Measurements from ENCODE around the gene RAF1. TPM values are rescaled to one million over a fixed set of nuclear protein-coding genes. Genes with fewer than 3 reads are reported as not detected.
"Not testable (repeated sequence)": the region's sequence is repeated elsewhere in the genome, so short reads cannot be mapped to it uniquely, and the experiment has no call there.

RAF1 gene
- total RNA-seq, 3 donors from 2014 or later = 97.2 to 104 (median 100) TPM

- no peaks in the 10 kb centered on the region for H3K9me3 Mint-ChIP-seq
- H3K27me3 Mint-ChIP-seq (ENCODE audit: low read depth) = no peaks in the 10 kb centered on the region
- H3K36me3 Mint-ChIP-seq (ENCODE audit: insufficient read depth) = peaks cover 15% of the 10 kb centered on the region
- DNase-seq (no peak), ATAC-seq (peak in 1 of 2 donors; percentile 48)
- no peak overlapping the region for H3K4me3 Mint-ChIP-seq
- peaks cover 37% of the 10 kb centered on the region for H3K4me1 Mint-ChIP-seq (ENCODE audit: low read depth)
Measured at GRCh38 chr3:12638105-12638504, 25.8 kb downstream of the RAF1 start.

- no peak for ATAC-seq
- peaks cover 6% of the 10 kb centered on the region for H3K36me3 Mint-ChIP-seq (ENCODE audit: insufficient read depth)
- H3K4me1 Mint-ChIP-seq (ENCODE audit: low read depth) = peaks cover 49% of the 10 kb centered on the region
- DNase-seq = no peak
- H3K4me3 Mint-ChIP-seq = no peak overlapping the region
- no peaks in the 10 kb centered on the region for H3K27me3 Mint-ChIP-seq (ENCODE audit: low read depth)
- no peaks in the 10 kb centered on the region for H3K9me3 Mint-ChIP-seq
Measured at GRCh38 chr3:12633108-12633507, 30.8 kb downstream of the RAF1 start.

DNA sequence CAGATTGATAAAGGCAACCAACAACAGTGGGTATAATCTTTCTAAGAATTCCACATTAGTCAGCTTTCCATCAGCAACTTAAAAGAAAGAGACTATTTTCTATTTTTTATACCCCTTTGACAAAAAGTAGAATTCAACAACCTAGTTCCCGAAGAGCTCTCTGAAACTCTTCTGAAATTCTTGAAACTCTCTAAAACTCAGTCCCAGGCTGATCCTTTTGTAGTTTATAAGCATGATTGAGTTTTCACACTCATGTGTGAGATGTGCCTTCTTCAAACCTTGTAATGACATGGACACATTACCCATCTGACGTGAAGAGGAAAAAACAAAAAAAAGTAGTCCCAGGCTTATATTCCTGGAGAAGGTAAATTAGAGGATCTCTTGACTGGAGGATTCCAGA lies 31.4 kb downstream of the RAF1 start:
- ATAC-seq (no peak), DNase-seq (no peak)
- Mint-ChIP-seq H3K36me3 (ENCODE audit: insufficient read depth) (peaks cover 4% of the 10 kb centered on the region), H3K9me3 (no peaks in the 10 kb centered on the region), H3K27me3 (ENCODE audit: low read depth) (no peaks in the 10 kb centered on the region), H3K4me1 (ENCODE audit: low read depth) (peaks cover 50% of the 10 kb centered on the region), H3K4me3 (no peak overlapping the region)

DNA sequence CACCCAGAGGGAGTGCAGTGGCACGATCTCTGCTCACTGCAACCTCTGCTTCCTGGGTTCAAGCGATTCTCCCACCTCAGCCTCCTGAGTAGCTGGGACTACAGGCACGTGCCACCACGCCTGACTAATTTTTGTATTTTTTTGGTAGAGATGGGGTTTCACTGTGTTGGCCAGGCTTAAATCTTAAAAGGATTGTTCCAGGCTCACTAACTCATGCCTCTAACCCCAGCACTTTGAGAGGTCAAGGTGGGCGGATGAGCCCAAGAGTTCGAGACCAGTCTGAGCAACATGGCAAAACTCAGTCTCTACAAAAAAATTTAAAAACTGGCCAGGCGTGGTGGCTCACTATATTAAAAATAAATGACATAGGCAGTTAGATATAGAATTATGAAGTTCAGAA lies 33.1 kb downstream of the RAF1 start:
- peaks cover 49% of the 10 kb centered on the region for H3K4me1 Mint-ChIP-seq (ENCODE audit: low read depth)
- not testable (repeated sequence) for H3K9me3 Mint-ChIP-seq, ATAC-seq

GRCh38 chr3:12630292-12630691 lies 33.6 kb downstream of the RAF1 start:
- peaks cover 4% of the 10 kb centered on the region for H3K36me3 Mint-ChIP-seq (ENCODE audit: insufficient read depth)
- ATAC-seq (no peak), DNase-seq (no peak)
- H3K27me3 Mint-ChIP-seq (ENCODE audit: low read depth) = no peaks in the 10 kb centered on the region
- no peak overlapping the region for H3K4me3 Mint-ChIP-seq
- H3K4me1 Mint-ChIP-seq (ENCODE audit: low read depth) = peaks cover 54% of the 10 kb centered on the region
- no peaks in the 10 kb centered on the region for H3K9me3 Mint-ChIP-seq

More for the DNA sequence above, 33.1 kb downstream of the RAF1 start:
- not testable (repeated sequence) for H3K4me3 Mint-ChIP-seq; H3K36me3 Mint-ChIP-seq (ENCODE audit: insufficient read depth); H3K27me3 Mint-ChIP-seq (ENCODE audit: low read depth); DNase-seq

DNA sequence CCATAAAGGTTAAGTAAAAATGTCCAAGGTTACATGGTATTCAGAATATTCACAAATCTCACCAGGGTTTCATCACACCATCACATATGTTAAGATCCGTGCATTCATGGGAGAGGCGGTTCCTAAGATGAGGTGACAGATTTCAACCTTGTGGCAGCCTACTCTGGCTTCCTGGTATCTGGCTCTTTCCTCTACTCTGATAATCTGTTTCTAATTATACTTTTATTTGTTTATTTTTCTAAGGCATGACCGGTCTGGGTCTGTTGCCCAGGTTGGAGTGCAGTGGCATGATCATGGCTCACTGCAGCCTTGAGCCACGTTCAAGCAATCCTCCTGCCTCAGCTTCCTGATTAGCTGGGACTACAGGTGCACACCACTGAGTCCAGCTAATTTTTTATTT lies 34.4 kb downstream of the RAF1 start:
- DNase-seq = no peak
- no peaks in the 10 kb centered on the region for H3K9me3 Mint-ChIP-seq
- no peak for ATAC-seq
- H3K27me3 Mint-ChIP-seq (ENCODE audit: low read depth) = no peaks in the 10 kb centered on the region
- H3K4me3 Mint-ChIP-seq = no peak overlapping the region
- peaks cover 4% of the 10 kb centered on the region for H3K36me3 Mint-ChIP-seq (ENCODE audit: insufficient read depth)
- peaks cover 59% of the 10 kb centered on the region for H3K4me1 Mint-ChIP-seq (ENCODE audit: low read depth)

DNA sequence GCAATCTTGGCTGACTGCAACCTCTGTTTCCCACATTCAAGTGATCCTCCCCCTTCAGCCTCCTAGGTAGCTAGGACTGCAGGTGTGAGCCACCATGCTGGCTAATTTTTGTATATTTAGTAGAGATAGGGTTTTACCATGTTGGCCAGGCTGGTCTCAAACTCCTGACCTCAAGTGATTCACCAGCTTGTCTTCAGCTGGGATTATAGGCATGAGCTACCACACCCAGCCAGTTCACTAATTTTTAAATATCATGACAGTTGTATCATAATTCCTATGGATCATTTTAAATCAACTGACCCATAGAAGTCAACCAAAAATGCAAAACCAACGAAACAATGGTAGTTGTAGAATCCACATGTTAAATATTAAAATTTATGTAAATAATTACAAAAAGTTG lies 35.1 kb downstream of the RAF1 start:
- DNase-seq = no peak
- Mint-ChIP-seq H3K4me3 (no peak overlapping the region), H3K4me1 (ENCODE audit: low read depth) (peaks cover 66% of the 10 kb centered on the region), H3K36me3 (ENCODE audit: insufficient read depth) (peaks cover 4% of the 10 kb centered on the region), H3K9me3 (no peaks in the 10 kb centered on the region), H3K27me3 (ENCODE audit: low read depth) (no peaks in the 10 kb centered on the region)
- no peak for ATAC-seq

DNA sequence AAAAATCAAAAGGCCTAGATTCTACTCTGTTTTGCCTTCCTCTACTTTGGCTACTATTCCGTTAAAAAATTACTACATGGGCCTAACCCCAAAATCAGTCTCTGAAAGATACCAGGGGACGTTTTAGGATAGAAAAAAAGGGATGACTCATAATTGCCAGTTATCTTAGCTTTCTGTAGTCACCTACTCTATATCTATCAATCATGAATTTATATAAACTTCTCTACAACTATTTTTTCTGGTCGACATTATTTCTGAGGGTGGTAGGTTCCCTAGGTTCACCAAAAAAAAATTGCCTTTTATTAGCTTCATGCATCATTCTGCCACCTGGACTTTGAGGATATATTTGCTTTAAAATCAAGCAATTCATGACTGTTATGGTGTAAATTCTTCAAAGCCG lies 36.5 kb downstream of the RAF1 start:
- Mint-ChIP-seq H3K4me3 (peak overlapping the region; percentile 3), H3K9me3 (no peaks in the 10 kb centered on the region), H3K27me3 (ENCODE audit: low read depth) (no peaks in the 10 kb centered on the region), H3K36me3 (ENCODE audit: insufficient read depth) (peaks cover 3% of the 10 kb centered on the region), H3K4me1 (ENCODE audit: low read depth) (peaks cover 65% of the 10 kb centered on the region)
- DNase-seq (no peak), ATAC-seq (peak; percentile 52 to 62)

DNA sequence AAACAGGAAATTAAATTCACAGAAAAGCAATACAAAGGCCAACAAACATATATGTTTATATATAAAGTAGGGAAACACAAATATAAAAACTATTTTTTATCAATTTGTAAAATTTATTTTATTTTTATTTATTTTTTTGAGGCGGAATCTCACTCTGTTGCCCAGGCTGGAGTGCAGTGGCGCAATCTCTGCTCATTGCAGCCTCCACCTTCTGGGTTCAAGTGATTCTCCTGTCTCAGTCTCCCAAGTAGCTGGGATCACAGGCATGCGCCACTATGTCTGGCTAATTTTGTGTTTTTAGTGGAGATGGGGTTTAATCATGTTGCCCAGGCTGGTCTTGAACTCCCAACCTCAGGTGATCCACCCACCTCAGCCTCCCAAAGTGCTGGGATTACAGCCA lies 39.0 kb downstream of the RAF1 start:
- H3K4me1 Mint-ChIP-seq (ENCODE audit: low read depth) = peaks cover 63% of the 10 kb centered on the region
- peak overlapping the region; percentile 49 for H3K4me3 Mint-ChIP-seq
- DNase-seq; H3K9me3 Mint-ChIP-seq; H3K36me3 Mint-ChIP-seq (ENCODE audit: insufficient read depth); H3K27me3 Mint-ChIP-seq (ENCODE audit: low read depth); ATAC-seq: not testable (repeated sequence)

GRCh38 chr3:12624056-12624455 lies 39.9 kb downstream of the RAF1 start:
- peaks cover 56% of the 10 kb centered on the region for H3K4me1 Mint-ChIP-seq (ENCODE audit: low read depth)
- DNase-seq = no peak
- no peaks in the 10 kb centered on the region for H3K9me3 Mint-ChIP-seq
- no peak for ATAC-seq
- no peak overlapping the region for H3K4me3 Mint-ChIP-seq
- no peaks in the 10 kb centered on the region for H3K36me3 Mint-ChIP-seq (ENCODE audit: insufficient read depth)
- H3K27me3 Mint-ChIP-seq (ENCODE audit: low read depth) = no peaks in the 10 kb centered on the region

DNA sequence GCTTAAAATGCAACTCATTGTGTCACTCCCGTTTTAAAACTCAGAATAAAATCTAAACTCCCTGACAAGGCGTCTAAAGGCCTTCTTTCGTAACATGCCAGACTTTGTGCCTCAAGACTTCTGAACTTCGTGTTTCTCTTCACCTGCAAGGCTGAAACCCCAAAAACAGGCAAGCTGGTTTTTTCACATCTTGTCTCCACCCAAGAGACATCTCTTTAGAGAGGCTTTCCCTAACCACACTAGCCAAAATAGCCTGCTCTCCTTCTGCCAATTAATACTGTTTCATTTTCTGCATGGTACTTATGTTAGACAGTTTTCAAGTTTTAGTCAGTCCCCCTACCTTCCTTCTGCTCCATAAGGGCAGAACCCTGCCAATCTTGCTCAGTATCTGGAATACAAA lies 41.6 kb downstream of the RAF1 start:
- no peak overlapping the region for H3K4me3 Mint-ChIP-seq
- peaks cover 4% of the 10 kb centered on the region for H3K36me3 Mint-ChIP-seq (ENCODE audit: insufficient read depth)
- peaks cover 50% of the 10 kb centered on the region for H3K4me1 Mint-ChIP-seq (ENCODE audit: low read depth)
- no peaks in the 10 kb centered on the region for H3K27me3 Mint-ChIP-seq (ENCODE audit: low read depth)
- no peaks in the 10 kb centered on the region for H3K9me3 Mint-ChIP-seq
- no peak for DNase-seq
- no peak for ATAC-seq

GRCh38 chr3:12620729-12621128 lies 43.2 kb downstream of the RAF1 start:
- ATAC-seq = no peak
- no peaks in the 10 kb centered on the region for H3K27me3 Mint-ChIP-seq (ENCODE audit: low read depth)
- H3K9me3 Mint-ChIP-seq = no peaks in the 10 kb centered on the region
- no peak overlapping the region for H3K4me3 Mint-ChIP-seq
- peaks cover 46% of the 10 kb centered on the region for H3K4me1 Mint-ChIP-seq (ENCODE audit: low read depth)
- no peak for DNase-seq
- peaks cover 12% of the 10 kb centered on the region for H3K36me3 Mint-ChIP-seq (ENCODE audit: insufficient read depth)

- Mint-ChIP-seq H3K4me3 (no peak overlapping the region), H3K4me1 (ENCODE audit: low read depth) (peaks cover 44% of the 10 kb centered on the region), H3K9me3 (no peaks in the 10 kb centered on the region), H3K36me3 (ENCODE audit: insufficient read depth) (peaks cover 12% of the 10 kb centered on the region), H3K27me3 (ENCODE audit: low read depth) (no peaks in the 10 kb centered on the region)
- no peak for DNase-seq
- ATAC-seq = no peak
Measured at GRCh38 chr3:12620305-12620704, 43.6 kb downstream of the RAF1 start.

- Mint-ChIP-seq H3K36me3 (ENCODE audit: insufficient read depth) (peaks cover 17% of the 10 kb centered on the region), H3K4me1 (ENCODE audit: low read depth) (peaks cover 46% of the 10 kb centered on the region), H3K27me3 (ENCODE audit: low read depth) (no peaks in the 10 kb centered on the region), H3K9me3 (no peaks in the 10 kb centered on the region), H3K4me3 (no peak overlapping the region)
- ATAC-seq = no peak
- no peak for DNase-seq
Measured at GRCh38 chr3:12618426-12618825, 45.5 kb downstream of the RAF1 start.

DNA sequence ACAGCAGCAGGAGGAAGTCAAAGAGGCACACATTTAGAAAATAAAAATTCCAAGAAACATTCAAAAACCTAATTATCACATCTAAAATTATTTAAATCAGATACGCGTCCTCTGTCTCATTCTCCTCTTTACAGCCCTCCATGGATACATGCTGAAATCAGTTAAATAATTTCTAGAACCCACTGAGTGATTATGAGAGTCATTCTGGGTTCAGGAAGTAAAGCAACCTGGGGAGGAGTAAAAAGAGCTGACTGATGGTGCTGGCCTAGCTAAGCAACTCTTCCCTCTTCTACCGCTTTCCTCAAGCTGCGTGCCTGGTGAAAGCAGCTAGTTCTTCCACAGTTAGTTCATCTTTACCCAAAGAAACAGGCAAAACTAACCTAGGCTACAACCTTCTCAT lies 48.7 kb downstream of the RAF1 start:
- Mint-ChIP-seq H3K27me3 (ENCODE audit: low read depth) (no peaks in the 10 kb centered on the region), H3K4me3 (no peak overlapping the region), H3K36me3 (ENCODE audit: insufficient read depth) (peaks cover 26% of the 10 kb centered on the region), H3K4me1 (ENCODE audit: low read depth) (peaks cover 41% of the 10 kb centered on the region), H3K9me3 (no peaks in the 10 kb centered on the region)
- ATAC-seq = no peak
- DNase-seq = no peak

DNA sequence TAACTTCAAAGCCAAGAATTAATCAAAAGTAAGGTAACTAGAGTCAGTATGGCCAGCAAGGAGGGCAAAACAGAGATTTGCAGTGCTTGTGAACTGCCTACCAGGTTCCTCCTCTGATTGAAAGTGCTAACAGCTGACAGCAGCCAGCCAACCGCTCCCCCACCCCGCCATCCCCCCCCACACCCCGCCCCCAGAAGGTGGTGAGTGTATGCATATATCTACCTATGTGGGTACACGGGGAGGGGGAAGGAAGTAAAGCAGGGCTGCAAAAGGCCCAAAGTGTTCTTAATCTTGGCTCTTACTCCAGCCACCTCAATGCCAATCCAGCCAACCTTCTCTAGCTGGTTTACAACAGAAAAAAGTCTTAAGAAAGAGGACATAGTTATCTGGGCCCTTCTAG lies 50.7 kb downstream of the RAF1 start:
- no peaks in the 10 kb centered on the region for H3K9me3 Mint-ChIP-seq
- peaks cover 42% of the 10 kb centered on the region for H3K4me1 Mint-ChIP-seq (ENCODE audit: low read depth)
- H3K4me3 Mint-ChIP-seq = no peak overlapping the region
- ATAC-seq (peak in 1 of 2 donors; percentile 23), DNase-seq (no peak)
- peaks cover 29% of the 10 kb centered on the region for H3K36me3 Mint-ChIP-seq (ENCODE audit: insufficient read depth)
- no peaks in the 10 kb centered on the region for H3K27me3 Mint-ChIP-seq (ENCODE audit: low read depth)
